DOHH2 (cell line): ENCODE results near the gene PCDHA3.

Source experiments
- CTCF ChIP-seq: fragments of 200-600 bp; sonication (generic); IDR thresholded peaks from one replicate; pipeline ENCODE4 v1.5.1; 2014; ENCODE audit warnings: antibody characterized with exemption, mild to moderate bottlenecking, low read depth, low read length; ENCODE audit not compliant: poor library complexity, severe bottlenecking
- EZH2phosphoT487 ChIP-seq: fragments of 200-600 bp; sonication (generic); IDR thresholded peaks from 2 replicates; pipeline ENCODE4 v1.6.1; 2017; ENCODE audit warnings: borderline replicate concordance, mild to moderate bottlenecking, antibody characterized with exemption, low read length, moderate library complexity, mixed read lengths

GRCh38 chr5:140802781-140803271 lies 2.0 kb downstream of the PCDHA3 start:
- TF ChIP-seq CTCF (no peak), EZH2phosphoT487 (no peak)
